IPS-11a (cell line): ENCODE measurements around the gene CEPT1.
"Not testable (repeated sequence)": the region's sequence is repeated elsewhere in the genome, so short reads cannot be mapped to it uniquely, and the experiment has no call there.

Experiments used
- H3K4me3 ChIP-seq: one replicate; pipeline ENCODE4 v1.5.1; 2013; ENCODE audit warnings: low read depth, low read length, control low read depth

CEPT1 gene

GRCh38 chr1:111208921-111209320, 68.9 kb downstream of the CEPT1 start:
- no peak overlapping the region for H3K4me3 ChIP-seq

GRCh38 chr1:111209622-111210021, 69.6 kb downstream of the CEPT1 start:
- H3K4me3 ChIP-seq: no peak overlapping the region

- no peak overlapping the region for H3K4me3 ChIP-seq
Measured at GRCh38 chr1:111211921-111212320, 71.9 kb downstream of the CEPT1 start.

- H3K4me3 ChIP-seq: no peak overlapping the region
Measured at GRCh38 chr1:111212634-111213335, 72.8 kb downstream of the CEPT1 start.

GRCh38 chr1:111213412-111213811, 73.4 kb downstream of the CEPT1 start:
- H3K4me3 ChIP-seq: no peak overlapping the region

- no peak overlapping the region for H3K4me3 ChIP-seq
Measured at GRCh38 chr1:111214074-111214801, 74.2 kb downstream of the CEPT1 start.

GRCh38 chr1:111214884-111215283, 74.9 kb downstream of the CEPT1 start:
- H3K4me3 ChIP-seq: no peak overlapping the region

- not testable (repeated sequence) for H3K4me3 ChIP-seq
Measured at GRCh38 chr1:111215285-111215684, 75.3 kb downstream of the CEPT1 start.

DNA sequence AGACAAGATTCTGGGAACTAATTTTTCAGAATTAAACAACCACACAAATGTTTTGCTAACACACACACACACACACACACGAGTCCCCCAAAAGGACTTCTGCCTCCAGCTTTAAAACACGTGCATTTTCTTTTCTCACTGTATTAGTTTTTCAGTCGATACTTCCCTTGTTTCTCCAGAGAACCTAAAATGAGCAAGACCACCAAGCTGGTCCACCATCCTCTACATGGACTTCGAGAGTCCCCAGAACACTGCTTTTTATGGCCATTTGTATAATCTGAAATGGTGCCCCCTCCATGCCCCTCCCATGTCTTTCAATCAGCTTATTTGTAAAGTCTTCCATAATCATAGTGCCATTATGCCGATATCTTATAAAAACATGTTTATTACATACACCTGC, 76.7 kb downstream of the CEPT1 start:
- no peak overlapping the region for H3K4me3 ChIP-seq

DNA sequence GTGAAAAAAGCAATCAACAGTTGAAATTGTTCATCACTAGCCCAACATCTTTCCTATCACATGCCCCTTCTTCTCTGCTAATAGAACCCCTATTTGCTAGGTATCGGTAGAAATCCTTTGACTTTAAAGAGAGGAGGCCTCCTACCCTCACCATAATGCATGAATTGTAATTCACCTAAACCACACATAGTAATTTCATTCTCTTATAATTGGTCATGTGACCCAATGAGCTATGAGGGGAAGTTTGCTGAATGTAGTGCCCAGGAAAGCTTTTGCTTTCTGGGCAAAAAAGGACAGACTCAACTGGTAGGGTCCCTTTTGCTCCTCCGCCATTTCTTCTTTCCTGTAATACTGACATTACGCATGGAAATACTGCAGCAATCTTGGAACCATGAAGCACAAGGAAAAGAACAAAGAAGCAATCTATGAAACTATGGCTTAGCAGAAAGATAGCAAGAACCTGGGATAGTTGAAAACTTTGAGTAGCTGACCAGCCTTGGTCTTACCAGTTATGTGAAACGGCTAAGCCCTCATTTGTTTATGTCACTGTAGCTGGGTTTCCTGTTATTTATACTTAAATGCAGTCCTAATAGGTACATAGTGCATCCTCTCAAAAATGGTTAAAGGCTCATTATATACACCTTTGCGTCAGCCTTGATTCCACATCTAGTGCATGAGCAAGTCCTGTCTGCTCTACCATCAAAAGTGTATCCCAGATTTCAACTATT, 77.3 kb downstream of the CEPT1 start:
- no peak overlapping the region for H3K4me3 ChIP-seq

- no peak overlapping the region for H3K4me3 ChIP-seq
Measured at GRCh38 chr1:111218701-111219556, 78.9 kb downstream of the CEPT1 start.

GRCh38 chr1:111219557-111220286, 79.7 kb downstream of the CEPT1 start:
- no peak overlapping the region for H3K4me3 ChIP-seq

GRCh38 chr1:111220302-111220890, 80.4 kb downstream of the CEPT1 start:
- H3K4me3 ChIP-seq: no peak overlapping the region

DNA sequence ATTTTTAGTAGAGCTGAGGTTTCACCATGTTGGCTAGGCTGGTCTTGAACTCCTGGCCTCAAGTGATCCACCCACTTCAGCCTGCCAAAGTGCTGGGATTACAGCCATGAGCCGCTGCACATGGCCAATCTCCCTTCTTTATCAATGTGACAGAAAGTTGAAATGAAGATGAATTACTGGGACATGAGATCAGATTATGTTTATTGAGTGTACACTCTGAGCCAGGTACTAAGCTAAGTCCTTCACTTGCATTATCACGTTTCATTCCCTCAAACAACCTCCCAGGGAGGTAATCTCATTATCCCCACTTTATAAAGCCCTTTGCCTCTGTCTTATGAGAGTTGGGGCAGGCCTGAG, 81.2 kb downstream of the CEPT1 start:
- H3K4me3 ChIP-seq: no peak overlapping the region

DNA sequence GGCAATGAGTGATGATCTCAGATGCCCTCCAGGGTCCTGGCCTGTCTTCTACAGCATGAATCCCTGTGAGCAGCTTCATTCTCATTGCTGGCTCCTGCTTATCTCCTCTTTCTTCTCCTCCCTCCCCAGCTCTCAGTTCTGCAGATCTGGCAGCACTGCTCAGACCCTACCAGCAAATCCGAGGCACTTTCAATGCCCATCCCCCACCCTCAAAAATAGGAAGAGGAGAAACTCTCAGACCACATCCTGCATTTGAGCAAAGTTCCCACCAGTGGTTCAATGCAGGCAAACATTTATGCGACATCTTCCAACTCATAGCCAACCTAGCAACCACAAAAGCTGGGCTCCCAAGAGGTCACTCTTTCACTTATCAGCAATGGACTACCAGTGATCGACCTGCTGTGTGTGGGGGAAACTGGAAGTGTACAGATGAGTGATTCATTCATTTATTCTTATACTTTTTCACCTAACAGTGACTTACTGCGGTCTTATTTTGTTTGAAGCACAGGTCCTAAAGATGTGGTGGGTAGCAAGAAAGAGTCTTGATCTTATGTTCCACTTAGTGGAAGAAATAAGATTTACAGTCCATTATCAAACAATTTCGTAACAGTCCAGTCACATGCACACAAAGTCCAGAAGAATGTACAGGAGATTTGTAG, 81.7 kb downstream of the CEPT1 start:
- no peak overlapping the region for H3K4me3 ChIP-seq

GRCh38 chr1:111222308-111223125, 82.5 kb downstream of the CEPT1 start:
- H3K4me3 ChIP-seq: no peak overlapping the region

- no peak overlapping the region for H3K4me3 ChIP-seq
Measured at GRCh38 chr1:111223126-111223685, 83.2 kb downstream of the CEPT1 start.

DNA sequence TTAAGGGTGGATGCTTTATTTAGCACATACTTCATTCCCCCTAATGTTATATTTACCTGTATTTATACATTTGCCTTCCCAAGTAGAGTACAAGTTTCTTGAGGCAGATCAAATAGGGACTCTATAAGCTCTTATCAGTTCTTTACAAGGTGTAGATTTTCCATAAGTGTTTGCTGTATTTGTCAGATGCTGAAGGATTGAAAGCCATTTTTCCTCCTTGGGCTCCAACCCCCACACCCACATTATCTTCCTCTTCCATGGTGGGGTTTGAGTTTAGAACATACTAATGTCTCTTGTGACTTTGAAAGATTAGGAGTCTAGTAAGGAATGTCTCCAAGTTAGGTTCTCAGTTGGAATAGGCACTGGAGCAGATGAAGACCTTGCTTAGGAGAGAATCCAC, 85.1 kb downstream of the CEPT1 start:
- H3K4me3 ChIP-seq: no peak overlapping the region
